ENCODE results near the gene TYW1B.
"Not testable (repeated sequence)": the region's sequence is repeated elsewhere in the genome, so short reads cannot be mapped to it uniquely, and the experiment has no call there.

TYW1B gene

GRCh38 chr7:72561988-72562387 is 266.0 kb downstream of the TYW1B start:
- DNase-seq (ENCODE audit: low read depth in 1 of 2, low spot score in 1 of 2), result not testable (repeated sequence)

GRCh38 chr7:72559546-72559945 is 268.5 kb downstream of the TYW1B start:
- not testable (repeated sequence) for DNase-seq (ENCODE audit: low read depth in 1 of 2, low spot score in 1 of 2)

- not testable (repeated sequence) for DNase-seq (ENCODE audit: low read depth in 1 of 2, low spot score in 1 of 2)
These were observed 271.3 kb downstream of the TYW1B start for GRCh38 chr7:72556733-72557132.

- DNase-seq (ENCODE audit: low read depth in 1 of 2, low spot score in 1 of 2), result not testable (repeated sequence)
These were observed 272.8 kb downstream of the TYW1B start for GRCh38 chr7:72555238-72555637.

GRCh38 chr7:72554401-72554800 is 273.6 kb downstream of the TYW1B start:
- DNase-seq (ENCODE audit: low read depth in 1 of 2, low spot score in 1 of 2), result not testable (repeated sequence)

GRCh38 chr7:72550454-72550853 is 277.5 kb downstream of the TYW1B start:
- DNase-seq (ENCODE audit: low read depth in 1 of 2, low spot score in 1 of 2), result not testable (repeated sequence)

- DNase-seq (ENCODE audit: low read depth in 1 of 2, low spot score in 1 of 2), result not testable (repeated sequence)
These were observed 281.3 kb downstream of the TYW1B start for GRCh38 chr7:72546586-72547237.

- not testable (repeated sequence) for DNase-seq (ENCODE audit: low read depth in 1 of 2, low spot score in 1 of 2)
These were observed 283.5 kb downstream of the TYW1B start for GRCh38 chr7:72544531-72544930.

GRCh38 chr7:72540923-72541322 is 287.1 kb downstream of the TYW1B start:
- DNase-seq (ENCODE audit: low read depth in 1 of 2, low spot score in 1 of 2), result no peak

GRCh38 chr7:72540106-72540611 is 287.8 kb downstream of the TYW1B start:
- no peak for DNase-seq (ENCODE audit: low read depth in 1 of 2, low spot score in 1 of 2)

- no peak for DNase-seq (ENCODE audit: low read depth in 1 of 2, low spot score in 1 of 2)
These were observed 288.3 kb downstream of the TYW1B start for GRCh38 chr7:72539702-72540101.

GRCh38 chr7:72538856-72539255 is 289.1 kb downstream of the TYW1B start:
- no peak for DNase-seq (ENCODE audit: low read depth in 1 of 2, low spot score in 1 of 2)

- DNase-seq (ENCODE audit: low read depth in 1 of 2, low spot score in 1 of 2), result no peak
These were observed 289.9 kb downstream of the TYW1B start for GRCh38 chr7:72538147-72538546.

GRCh38 chr7:72536038-72536437 is 292.0 kb downstream of the TYW1B start:
- not testable (repeated sequence) for DNase-seq (ENCODE audit: low read depth in 1 of 2, low spot score in 1 of 2)

- not testable (repeated sequence) for DNase-seq (ENCODE audit: low read depth in 1 of 2, low spot score in 1 of 2)
These were observed 297.0 kb downstream of the TYW1B start for GRCh38 chr7:72531048-72531447.
